Muscle layer of duodenum (tissue), 2 donors: Measurements from ENCODE around the gene CYP3A4.
"Not testable (repeated sequence)": the region's sequence is repeated elsewhere in the genome, so short reads cannot be mapped to it uniquely, and the experiment has no call there.

Experiments used
- H3K27ac ChIP-seq: one replicate; pipeline ENCODE4 v1.7.0; 2013; ENCODE audit warnings: mild to moderate bottlenecking, low read length
- H3K27me3 ChIP-seq: one replicate; pipeline ENCODE4 v1.7.0; 2013; ENCODE audit warnings: low read depth, mild to moderate bottlenecking, control low read depth, low read length
- H3K36me3 ChIP-seq, 2 donors: one replicate each; pipeline ENCODE4 v1.7.0; 2013; ENCODE audit warnings: low read length in 2 of 2, control low read depth in 1 of 2, mild to moderate bottlenecking in 1 of 2; ENCODE audit not compliant: insufficient read depth in 2 of 2, control insufficient read depth in 1 of 2
- H3K4me1 ChIP-seq, 2 donors: one replicate each; pipeline ENCODE4 v1.7.0; 2013; ENCODE audit warnings: low read length in 2 of 2, mild to moderate bottlenecking in 2 of 2, control low read depth in 1 of 2, moderate library complexity in 1 of 2; ENCODE audit not compliant: insufficient read depth in 2 of 2, control insufficient read depth in 1 of 2
- H3K4me3 ChIP-seq, 2 donors: one replicate each; pipeline ENCODE4 v1.7.0; 2013; ENCODE audit warnings: low read length in 2 of 2, low read depth in 1 of 2, mild to moderate bottlenecking in 1 of 2
- H3K9me3 ChIP-seq, 2 donors: one replicate each; pipeline ENCODE4 v1.7.0; 2013; ENCODE audit warnings: low read length in 2 of 2, control low read depth in 1 of 2, mild to moderate bottlenecking in 1 of 2; ENCODE audit not compliant: control insufficient read depth in 1 of 2
- donor health status: healthy.

Gene CYP3A4

GRCh38 chr7:99791667-99792369 is 7.8 kb upstream of the CYP3A4 start:
- no peaks in the 10 kb centered on the region for H3K9me3 ChIP-seq
- no peaks in the 10 kb centered on the region for H3K4me1 ChIP-seq
- no peaks in the 10 kb centered on the region for H3K36me3 ChIP-seq
- H3K27me3 ChIP-seq = no peaks in the 10 kb centered on the region
- no peak overlapping the region for H3K27ac ChIP-seq
- no peak overlapping the region for H3K4me3 ChIP-seq

GRCh38 chr7:99791021-99791420 is 7.0 kb upstream of the CYP3A4 start:
- Histone ChIP-seq H3K36me3 (no peaks in the 10 kb centered on the region), H3K9me3 (no peaks in the 10 kb centered on the region), H3K4me3 (no peak overlapping the region), H3K27me3 (no peaks in the 10 kb centered on the region), H3K4me1 (no peaks in the 10 kb centered on the region), H3K27ac (no peak overlapping the region)

GRCh38 chr7:99790407-99790806 is 6.4 kb upstream of the CYP3A4 start:
- Histone ChIP-seq H3K27ac (no peak overlapping the region), H3K36me3 (no peaks in the 10 kb centered on the region), H3K27me3 (no peaks in the 10 kb centered on the region), H3K4me1 (no peaks in the 10 kb centered on the region), H3K9me3 (no peaks in the 10 kb centered on the region), H3K4me3 (no peak overlapping the region)

GRCh38 chr7:99789441-99790070 is 5.6 kb upstream of the CYP3A4 start:
- Histone ChIP-seq H3K27me3 (no peaks in the 10 kb centered on the region), H3K36me3 (no peaks in the 10 kb centered on the region), H3K4me3 (no peak overlapping the region), H3K4me1 (no peaks in the 10 kb centered on the region), H3K9me3 (no peaks in the 10 kb centered on the region), H3K27ac (no peak overlapping the region)

GRCh38 chr7:99788554-99788953 is 4.6 kb upstream of the CYP3A4 start:
- Histone ChIP-seq H3K27me3 (no peaks in the 10 kb centered on the region), H3K4me3 (no peak overlapping the region), H3K27ac (no peak overlapping the region), H3K9me3 (no peaks in the 10 kb centered on the region), H3K36me3 (no peaks in the 10 kb centered on the region), H3K4me1 (no peaks in the 10 kb centered on the region)

GRCh38 chr7:99786726-99787335 is 2.8 kb upstream of the CYP3A4 start:
- Histone ChIP-seq H3K36me3 (no peaks in the 10 kb centered on the region), H3K4me3 (no peak overlapping the region), H3K27ac (no peak overlapping the region), H3K4me1 (no peaks in the 10 kb centered on the region), H3K27me3 (no peaks in the 10 kb centered on the region), H3K9me3 (no peaks in the 10 kb centered on the region)

- not testable (repeated sequence) for H3K4me3 ChIP-seq, H3K27ac ChIP-seq, H3K4me1 ChIP-seq, H3K27me3 ChIP-seq, H3K36me3 ChIP-seq, H3K9me3 ChIP-seq
Measured at GRCh38 chr7:99785654-99786053, 1.7 kb upstream of the CYP3A4 start.

GRCh38 chr7:99782012-99782953 is 1.7 kb downstream of the CYP3A4 start:
- Histone ChIP-seq H3K36me3 (no peaks in the 10 kb centered on the region), H3K27ac (no peak overlapping the region), H3K4me1 (no peaks in the 10 kb centered on the region), H3K4me3 (no peak overlapping the region), H3K27me3 (no peaks in the 10 kb centered on the region), H3K9me3 (no peaks in the 10 kb centered on the region)

- no peak overlapping the region for H3K4me3 ChIP-seq
- H3K27me3 ChIP-seq = no peaks in the 10 kb centered on the region
- no peaks in the 10 kb centered on the region for H3K4me1 ChIP-seq
- no peaks in the 10 kb centered on the region for H3K9me3 ChIP-seq
- no peaks in the 10 kb centered on the region for H3K36me3 ChIP-seq
- H3K27ac ChIP-seq = no peak overlapping the region
Measured at GRCh38 chr7:99780588-99780987, 3.4 kb downstream of the CYP3A4 start.

GRCh38 chr7:99779949-99780348 is 4.0 kb downstream of the CYP3A4 start:
- Histone ChIP-seq H3K27me3 (no peaks in the 10 kb centered on the region), H3K4me1 (no peaks in the 10 kb centered on the region), H3K36me3 (no peaks in the 10 kb centered on the region), H3K27ac (no peak overlapping the region), H3K4me3 (no peak overlapping the region), H3K9me3 (no peaks in the 10 kb centered on the region)

GRCh38 chr7:99778880-99779279 is 5.1 kb downstream of the CYP3A4 start:
- Histone ChIP-seq H3K36me3 (no peaks in the 10 kb centered on the region), H3K4me1 (no peaks in the 10 kb centered on the region), H3K27ac (no peak overlapping the region), H3K9me3 (no peaks in the 10 kb centered on the region), H3K27me3 (no peaks in the 10 kb centered on the region), H3K4me3 (no peak overlapping the region)
